HG03565 (cell line): ENCODE measurements around the gene LRP1B.
"Not testable (repeated sequence)": the region's sequence is repeated elsewhere in the genome, so short reads cannot be mapped to it uniquely, and the experiment has no call there.

Experiments used
- ATAC-seq: cut with Tn5 transposase; IDR thresholded peaks from one replicate; pipeline ENCODE4 v1.9.1; 2021; ENCODE audit warnings: mild to moderate bottlenecking, moderate library complexity; ENCODE audit not compliant: unreplicated experiment

Gene LRP1B

DNA sequence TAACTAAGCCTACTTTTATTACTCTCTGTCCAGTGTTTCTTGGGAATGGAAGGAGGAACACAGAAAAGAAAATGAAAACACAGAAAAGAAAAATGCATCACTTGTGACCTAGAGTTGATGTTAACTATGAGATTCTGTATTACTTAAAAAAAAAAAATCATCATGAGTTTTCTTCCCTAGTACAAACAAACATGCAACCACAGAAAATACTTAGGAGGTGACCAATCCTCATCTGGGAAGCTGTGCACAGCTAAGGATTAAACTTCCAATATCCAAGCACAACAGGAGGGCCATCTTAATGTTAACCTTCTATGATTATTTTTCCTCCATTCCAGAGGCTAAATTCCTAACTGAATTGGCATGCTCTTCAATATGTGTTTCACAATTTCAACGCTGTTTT, 1140.4 kb downstream of the LRP1B start:
- no peak for ATAC-seq

DNA sequence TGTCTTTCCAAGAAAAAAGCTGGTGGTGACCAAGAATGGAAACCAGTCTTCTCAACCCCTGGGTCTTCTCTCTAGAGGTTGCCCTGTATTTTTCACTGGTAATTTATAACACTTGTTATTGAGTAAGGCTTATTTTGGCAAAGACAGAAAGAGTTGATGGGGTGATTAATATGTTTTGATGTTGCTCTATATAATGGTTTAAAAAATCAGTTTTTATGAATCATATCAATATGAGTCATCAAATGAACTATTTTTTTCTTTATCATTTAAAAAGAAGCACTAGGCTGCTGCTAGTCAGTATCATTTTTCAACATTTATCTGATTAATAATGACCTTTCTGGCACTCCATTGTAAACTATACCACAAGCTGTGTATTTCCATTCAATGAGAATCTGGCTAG, 1142.2 kb downstream of the LRP1B start:
- ATAC-seq = no peak

DNA sequence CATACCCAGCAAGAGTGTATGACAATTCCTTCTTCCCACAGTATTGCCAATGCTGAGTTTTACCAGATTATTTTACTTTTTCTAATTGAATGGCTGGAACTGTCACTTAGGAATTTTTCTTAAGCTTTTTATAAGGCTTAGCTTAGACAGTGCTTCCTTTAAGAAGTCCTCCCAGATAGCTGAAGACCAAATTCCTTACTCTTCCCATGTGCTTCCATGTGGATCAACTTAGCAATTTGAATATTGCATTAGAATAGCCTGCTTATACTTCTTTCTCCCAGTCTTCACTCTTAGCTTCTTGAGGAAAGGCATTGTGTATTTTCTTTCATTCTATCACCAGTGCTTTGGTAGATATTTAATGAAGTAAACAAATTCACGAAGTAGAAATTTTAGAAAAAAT, 1144.4 kb downstream of the LRP1B start:
- no peak for ATAC-seq

DNA sequence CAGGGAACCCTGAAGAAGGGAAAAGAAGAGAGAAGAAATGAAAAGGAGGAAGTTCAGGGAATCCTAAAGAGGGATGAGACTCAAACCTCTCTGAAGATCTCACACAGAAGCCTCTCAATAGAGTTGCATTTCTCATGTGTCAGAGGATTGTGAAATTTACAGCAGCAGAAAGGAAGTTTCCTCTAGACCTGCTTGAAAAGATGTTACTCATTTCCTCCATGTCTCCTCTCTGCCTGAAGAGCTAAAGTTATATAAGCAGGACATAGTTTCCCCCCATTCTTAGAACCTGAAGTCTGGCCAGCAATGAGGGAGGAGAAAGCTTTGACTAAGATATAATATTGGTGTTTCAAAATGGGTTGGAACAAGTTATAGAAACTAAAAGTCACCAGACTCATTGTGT, 1155.6 kb downstream of the LRP1B start:
- no peak for ATAC-seq

DNA sequence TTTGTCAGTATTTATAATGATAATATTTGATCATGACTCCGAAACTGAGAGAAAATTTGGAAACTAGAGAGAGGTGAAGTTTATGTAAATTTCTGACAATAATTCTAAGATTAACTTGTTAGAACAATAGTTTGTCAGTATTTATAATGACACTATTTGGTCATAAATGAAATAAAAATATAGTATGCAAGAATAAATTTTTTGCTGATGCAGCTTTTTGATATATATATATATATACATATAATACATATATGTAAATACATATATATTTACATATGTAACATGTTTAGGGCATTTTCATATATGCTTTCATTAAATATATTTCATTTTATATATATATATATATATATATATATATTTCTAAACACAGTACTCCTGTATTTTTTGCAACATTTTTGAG, 1158.1 kb downstream of the LRP1B start:
- ATAC-seq = no peak

DNA sequence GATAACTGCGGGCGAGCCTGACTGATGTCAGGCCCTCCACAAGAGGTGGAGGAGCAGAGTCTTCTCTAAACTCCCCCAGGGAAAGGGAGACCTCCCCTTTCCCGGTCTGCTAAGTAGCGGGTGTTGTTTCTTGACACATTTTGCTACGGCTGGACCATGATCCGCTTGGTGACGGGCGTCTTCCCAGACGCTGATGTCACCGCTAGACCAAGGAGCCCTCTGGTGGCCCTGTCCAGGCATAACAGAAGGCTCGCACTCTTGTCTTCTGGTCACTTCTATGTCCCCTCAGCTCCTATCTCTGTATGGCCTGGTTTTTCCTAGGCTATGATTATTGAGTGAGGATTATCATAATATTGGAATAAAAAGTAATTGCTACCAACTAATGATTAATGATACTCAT, 1166.5 kb downstream of the LRP1B start:
- not testable (repeated sequence) for ATAC-seq

DNA sequence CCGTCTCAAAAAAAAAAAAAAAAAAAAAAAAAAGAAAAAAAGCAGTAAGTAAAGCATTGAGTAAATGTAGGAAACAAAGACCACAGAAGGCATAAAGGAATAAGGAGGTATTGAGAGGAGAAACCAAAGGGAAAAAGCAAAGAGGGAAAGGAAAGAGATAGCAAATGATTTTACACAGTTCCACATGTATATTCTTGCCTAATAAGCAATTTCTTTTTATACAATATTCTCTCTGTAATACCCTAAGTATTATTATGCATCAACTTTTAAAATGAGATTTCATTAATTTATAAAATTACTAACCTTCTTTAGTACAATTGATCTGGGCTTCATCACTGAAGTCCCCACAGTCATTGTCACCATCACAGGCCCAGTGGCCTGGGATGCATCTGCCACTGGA, 1180.9 kb downstream of the LRP1B start:
- ATAC-seq = no peak

DNA sequence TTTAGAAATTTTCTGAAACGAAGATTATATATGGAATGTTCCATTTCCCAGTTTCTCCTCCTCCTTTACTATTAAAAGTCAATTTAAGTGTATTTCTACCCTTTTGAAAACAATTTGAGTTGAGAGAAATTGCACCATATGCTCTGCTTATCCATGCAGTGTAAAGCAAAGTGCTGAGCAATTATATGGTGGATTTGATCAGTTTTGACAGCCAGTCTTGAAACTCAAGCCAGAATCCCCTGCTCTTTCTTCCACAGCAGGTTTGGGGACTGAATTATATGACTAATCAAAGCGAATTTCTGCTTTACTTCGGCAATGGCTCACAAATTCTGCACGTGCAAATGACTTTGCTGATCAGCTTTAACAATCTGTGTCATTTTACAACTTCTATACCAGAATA, 1183.6 kb downstream of the LRP1B start:
- ATAC-seq = no peak

DNA sequence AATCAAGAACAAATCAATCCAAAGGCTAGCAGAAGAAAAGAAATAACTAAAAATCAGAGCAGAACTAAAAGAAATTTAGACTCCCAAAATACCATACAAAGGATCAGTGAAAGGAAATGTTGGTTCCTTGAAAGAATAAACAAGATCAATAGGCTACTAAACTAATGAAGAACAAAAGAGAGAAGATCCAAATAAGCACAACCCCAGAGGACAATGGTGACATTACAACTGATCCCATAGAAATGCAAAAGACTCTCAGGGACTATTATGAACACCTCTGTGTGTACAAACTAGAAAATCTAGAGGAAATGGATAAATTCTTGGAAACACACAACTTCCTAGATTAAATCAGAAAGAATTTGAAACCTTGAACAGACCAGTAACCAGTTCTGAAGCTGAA, 1186.9 kb downstream of the LRP1B start:
- no peak for ATAC-seq

DNA sequence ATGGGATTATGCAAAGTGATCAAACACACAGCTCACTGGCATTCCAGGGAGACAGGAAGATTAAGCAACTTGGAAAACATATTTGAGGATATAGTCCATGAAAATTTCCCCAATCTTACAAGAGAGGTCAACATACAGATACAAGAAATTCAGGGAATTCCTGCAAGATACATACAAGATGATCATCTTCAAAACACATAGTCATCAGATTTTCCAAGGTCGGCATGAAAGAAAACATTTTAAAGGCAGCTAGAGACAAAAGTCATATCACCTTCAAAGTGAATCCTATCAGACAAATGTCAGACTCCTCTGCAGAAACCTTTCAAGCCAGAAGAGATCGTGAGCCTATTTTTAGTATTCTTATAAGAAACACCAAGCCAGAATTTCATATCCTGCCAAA, 1188.5 kb downstream of the LRP1B start:
- no peak for ATAC-seq

DNA sequence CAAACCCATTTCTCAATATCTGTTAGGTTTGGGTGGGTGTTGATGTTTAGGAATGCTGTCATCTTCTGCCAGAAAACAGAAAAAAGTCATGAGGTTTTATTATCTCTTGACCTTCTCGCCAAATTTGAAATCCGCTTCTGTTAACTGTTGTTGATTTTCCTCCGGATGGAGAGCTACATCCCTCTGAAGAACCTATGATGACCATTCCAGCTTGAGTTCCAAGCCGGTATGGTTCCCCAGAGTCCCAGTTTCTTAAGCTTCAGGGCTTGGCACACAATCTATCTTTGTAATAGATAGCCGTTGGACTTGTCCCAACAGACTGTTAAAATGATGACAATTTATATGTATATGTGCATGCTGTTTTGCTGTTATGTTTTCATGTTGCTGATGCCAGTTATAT, 1201.0 kb downstream of the LRP1B start:
- no peak for ATAC-seq

DNA sequence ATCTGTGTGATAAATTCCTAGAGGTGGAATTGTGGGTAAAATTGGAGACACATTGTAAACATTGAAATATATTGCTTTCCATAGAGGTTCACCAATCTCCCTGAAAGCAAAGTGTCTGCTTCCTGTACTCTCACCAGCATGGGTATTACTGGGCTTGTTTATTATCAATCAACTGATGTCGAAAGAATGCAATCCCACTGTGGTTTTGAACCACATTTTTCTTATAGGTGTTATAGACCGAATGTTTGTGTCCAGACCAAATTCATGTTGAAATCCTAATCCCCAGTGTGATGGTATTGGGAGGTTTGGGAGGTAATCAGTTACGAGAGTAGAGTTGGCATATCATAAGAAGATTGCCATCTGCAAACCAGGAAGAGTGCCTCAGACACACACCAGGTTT, 1212.4 kb downstream of the LRP1B start:
- ATAC-seq = no peak

DNA sequence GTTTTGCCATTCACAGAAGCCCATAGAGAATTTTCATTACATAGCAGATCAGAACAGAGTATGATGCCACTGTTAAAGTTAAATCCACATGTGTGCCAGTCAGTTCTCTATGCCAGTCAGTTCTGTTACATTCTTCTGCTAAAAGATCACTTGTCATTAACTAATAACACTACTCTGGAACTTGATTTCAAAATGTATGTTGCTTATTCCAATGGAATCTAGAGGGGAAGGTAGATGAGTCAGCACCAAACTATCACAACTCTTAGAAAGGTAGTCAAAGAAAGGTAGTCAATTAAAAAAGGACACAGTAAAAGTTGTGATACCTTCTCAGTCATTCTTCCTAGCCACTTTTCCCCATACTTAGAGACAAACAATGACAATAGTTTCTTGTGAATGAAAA, 1214.4 kb downstream of the LRP1B start:
- ATAC-seq = no peak

DNA sequence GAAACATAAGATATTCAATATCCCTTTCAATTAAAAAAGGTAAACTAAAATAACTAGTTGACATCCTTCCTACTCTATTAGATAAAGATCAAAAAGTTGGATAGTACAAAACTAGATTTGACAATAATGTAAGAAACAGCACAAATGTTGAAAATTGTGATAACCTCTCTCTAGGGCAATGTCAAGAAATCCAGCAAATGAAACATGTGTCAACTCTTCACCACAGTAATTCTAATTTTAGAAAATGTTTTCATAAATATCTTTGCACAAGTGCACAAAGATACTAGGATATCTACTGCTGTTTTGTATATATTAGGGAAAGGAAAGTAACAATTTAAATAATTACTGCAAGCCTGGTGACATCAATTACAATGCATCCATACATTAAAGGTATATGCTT, 1220.1 kb downstream of the LRP1B start:
- no peak for ATAC-seq

DNA sequence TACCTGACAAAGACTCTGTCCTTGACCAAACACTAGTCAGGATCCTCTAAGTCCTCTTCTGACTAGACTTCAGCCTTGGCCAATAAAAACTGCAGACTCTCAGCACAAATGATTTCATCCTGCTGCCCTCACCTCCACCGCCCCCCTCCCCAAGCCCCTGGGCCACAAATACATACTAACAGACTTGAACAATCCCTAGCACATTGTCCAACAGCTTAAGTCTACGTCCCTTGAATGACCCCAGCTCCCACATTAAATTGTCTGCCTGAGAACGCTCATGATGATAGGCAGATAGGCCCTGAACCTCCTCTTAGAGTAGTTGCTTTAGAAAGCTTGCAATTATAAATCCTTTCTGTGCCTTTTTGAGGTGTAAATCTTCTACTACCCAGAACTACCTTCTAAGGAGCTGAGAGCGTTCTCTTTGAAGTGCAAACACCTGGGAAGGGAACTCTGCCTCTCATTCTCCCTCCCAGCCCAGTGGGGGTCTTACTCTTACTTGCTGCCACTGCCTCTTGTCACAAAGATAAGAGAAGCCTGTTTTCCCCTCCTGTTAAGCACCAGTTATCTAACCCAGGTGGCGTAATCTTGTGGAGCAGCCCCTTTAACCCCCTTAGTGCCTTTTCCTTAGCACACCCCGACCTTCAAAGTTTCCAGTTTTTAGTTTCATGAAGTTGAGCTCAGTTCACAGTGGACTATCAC, 1225.6 kb downstream of the LRP1B start:
- no peak for ATAC-seq

DNA sequence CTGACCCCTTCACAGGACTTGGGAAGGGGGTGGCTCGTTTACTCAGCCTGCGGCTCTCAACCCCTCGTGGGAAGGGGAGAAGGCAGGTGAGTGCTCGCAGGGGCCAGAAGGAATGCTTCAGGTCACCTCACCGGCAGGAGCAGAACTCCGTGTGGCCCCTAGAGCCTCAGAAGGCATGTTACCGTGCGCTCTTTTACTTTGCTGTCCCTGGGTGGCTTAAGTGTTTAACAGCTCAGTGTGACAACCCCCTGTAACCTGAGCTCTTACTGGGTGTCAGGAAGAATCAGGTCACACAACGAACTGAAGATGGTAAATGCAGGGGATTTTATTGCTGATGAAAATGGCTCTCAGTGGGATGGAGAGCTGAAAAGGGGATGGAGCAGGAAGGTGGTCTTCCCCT, 1235.4 kb downstream of the LRP1B start:
- ATAC-seq = no peak

DNA sequence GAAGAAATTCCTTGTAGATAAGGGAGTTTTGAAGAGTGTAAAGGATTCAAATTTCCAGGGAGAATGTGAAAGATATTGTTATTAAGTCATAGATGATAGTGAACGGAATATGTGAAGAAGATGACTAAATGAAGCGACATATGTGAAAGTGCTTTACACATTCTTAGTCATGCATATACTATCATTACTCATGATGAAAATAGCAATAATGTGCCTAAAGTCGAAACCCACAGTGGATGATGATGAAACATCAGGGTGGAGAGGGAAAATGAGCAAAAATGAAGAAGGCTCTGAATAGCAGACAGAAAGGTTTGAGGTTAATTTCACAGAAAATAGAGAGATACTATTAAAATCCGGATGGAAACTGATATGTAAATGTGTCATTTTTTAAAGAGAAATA, 1237.1 kb downstream of the LRP1B start:
- ATAC-seq = peak; percentile 53

DNA sequence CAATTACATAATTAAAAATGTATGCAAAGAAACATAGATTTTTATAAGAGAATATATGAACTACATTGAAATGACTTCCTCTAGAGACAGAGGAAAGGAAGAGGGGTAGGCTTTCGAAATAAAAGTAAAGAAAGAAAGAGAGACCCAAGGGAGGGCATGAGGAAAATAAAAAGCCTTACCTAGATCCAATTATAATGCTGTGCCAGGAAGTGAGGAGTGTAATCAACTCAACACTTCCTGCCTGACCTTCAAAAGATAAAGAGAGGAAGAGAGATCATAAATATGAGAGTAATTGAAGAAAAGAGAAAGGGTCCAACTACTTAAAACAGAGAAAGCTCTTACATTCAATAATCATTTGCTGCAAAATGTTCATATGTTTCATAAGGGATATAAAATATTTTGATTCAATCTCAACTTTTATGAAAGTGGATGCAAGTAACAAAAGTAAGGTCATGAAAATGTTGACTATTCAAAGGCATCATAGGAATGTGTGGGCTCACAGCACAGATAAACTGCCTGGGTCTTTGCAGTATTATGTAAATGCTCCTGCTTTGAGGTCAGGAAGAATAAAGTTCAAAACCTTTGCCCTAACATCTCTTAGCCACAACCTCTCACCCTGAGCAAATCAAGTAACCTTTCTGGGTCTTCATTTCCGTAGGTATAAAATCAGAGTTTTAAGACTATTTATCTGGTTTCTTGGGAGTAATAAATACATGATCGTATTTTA, 1237.7 kb downstream of the LRP1B start:
- no peak for ATAC-seq

DNA sequence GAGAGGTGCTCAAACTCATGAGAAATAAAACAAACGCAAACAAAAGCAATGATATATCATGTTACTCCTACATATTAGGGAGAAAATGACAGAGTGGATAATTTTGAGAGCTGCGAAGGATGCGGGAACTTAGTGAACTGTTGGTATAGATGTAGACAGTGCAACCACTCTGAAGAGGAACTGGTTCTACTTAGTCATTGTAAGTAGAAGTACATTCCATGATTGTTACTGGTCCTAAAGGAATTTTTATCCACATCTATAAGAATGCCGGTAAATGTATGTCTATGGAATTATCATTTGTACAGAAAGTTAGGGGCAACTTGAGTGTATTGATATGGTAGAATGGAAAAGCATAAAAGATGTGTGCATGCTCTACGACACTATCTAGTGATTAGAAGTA, 1238.4 kb downstream of the LRP1B start:
- ATAC-seq = no peak

DNA sequence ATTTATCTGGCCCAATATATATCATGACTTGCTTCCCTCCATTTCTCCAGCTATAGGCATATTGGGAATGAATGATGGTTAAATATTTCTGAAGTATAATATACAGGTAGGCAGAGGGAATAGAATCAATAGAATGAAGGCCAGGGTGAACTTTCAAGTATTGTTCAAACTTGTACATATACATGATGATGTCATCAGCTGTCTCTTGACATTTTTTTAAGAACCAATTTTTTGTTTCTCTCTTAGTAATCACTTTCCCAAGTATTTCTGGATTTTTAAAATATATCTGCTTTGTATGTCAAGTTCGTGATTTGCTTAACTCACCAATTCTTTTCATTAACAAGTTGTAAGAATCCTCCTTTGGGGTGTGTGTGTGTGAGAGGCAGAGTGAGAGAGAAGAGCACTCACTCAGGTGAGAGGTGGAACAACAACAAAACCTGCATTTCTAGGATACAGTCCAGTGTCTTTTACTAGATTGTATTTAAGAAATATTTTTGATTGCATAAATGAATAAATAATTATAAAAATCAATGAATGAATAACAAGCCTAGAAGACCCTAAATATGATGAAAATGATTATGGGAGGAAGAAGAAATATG, 1239.1 kb downstream of the LRP1B start:
- ATAC-seq = peak; percentile 53

DNA sequence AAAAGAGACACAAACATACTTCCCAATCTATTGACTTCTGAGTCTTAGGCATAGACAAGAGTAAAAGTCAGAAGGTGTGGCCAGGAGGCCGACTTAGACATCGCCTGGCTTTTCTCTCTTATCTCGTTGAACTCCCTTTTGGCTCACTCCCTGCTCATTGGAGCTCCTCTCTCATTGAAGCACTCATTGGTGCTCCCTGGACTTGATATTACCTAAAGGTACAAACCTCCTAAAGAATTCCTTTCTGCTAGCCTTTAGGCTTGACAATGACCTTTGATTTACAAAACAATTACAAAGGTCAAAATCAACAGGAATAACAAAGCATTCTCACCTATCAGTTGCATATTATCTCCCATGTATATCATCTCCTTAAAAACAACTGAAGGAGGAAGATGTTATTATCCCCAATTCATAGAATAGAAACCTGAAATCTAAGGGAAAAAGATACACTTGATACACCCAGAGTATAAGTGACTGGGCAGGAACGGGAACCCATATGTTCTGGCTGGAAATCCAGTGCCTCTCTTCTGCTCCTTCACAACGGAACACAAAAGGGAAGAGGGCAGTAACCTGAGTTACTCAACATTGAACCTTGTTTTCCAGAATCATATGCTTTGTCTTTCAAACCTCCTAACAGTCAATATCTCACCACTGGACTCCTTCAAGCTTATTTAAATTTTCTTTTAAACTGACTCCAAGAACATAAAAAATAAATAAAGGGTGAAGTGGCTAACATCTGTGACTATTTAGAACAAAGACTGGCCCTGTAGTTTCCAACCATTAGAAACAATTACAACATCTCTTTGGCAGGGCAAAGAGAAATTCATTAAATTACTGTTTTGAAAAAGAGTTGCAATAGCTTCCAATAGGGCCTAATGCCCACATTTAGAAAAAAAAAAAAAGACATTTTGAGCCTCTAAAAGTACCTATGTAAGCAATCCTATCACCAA, 1247.9 kb downstream of the LRP1B start:
- ATAC-seq = no peak
